Stimulated activated CD4-positive, alpha-beta T cell treated with anti-CD3 and anti-CD28 coated beads, TNF-alpha, amount 100 ng/mL, for 48 hours (primary cell): ENCODE measurements around the gene ACER2.
A peak's percentile ranks its signal among the peaks of the same experiment; 100 is the strongest.
"Not testable (repeated sequence)": the region's sequence is repeated elsewhere in the genome, so short reads cannot be mapped to it uniquely, and the experiment has no call there.

Experiments
- DNase-seq, 3 donors: peaks; one replicate each; pipeline ENCODE4 v3.0.0-alpha.2; 2020; ENCODE audit warnings: low read depth in 3 of 3

Gene ACER2

GRCh38 chr9:19409401-19410194 is 789 bp downstream of the ACER2 start:
- DNase-seq = peak in 1 of 3 donors; percentile 4

DNA sequence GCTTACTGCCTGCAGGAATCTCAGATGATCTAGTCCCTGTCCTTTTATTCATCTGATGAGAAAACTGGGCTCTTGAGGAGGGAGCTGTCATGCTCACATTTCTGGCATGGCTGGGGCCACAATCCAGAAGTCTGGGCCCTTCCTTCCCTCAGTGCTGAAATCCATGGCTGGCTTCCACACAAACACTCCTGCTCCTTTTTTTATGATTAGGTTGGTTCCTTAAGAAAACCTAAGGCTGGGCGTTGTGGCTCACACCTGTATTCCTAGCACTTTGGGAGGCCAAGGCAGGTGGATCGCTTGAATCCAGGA is 1.3 kb downstream of the ACER2 start:
- DNase-seq = no peak

DNA sequence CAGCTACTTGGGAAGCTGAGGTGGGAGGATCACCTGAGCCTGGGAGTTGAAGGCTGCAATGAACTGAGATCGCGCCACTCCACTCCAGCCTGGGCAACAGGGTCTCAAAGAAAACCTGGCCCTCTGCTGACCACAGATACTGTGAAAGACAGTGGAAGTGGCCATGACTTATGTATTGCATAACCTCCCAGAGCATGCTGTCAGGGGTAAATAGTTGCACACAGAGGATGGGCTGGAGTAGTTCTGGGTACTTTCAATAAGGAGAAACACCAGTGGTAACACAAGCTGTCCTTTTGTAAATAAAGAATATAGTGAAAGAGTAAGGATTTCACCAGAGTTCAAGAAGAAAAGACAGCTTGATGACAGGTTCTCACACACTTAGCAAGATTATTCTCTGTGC is 1.8 kb downstream of the ACER2 start:
- DNase-seq = no peak

DNA sequence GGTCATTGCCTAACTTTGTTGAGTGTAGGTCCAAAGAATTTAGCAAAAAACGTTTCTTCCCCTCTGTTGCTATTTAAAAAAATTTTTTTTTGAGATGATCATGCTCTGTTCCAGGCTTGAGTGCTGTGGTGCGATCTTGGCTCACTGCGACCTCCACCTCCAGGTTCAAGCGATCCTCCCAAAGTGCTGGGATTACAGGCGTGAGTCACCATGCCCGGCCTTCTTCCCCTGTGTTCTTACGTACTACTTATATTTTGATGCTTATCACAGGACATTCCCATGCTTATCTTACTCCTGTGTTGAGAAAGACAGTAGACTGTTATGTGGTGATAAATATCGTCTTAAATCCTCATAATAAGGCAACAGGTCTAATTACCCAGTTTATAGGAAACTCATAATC is 2.5 kb downstream of the ACER2 start:
- DNase-seq = no peak

- not testable (repeated sequence) for DNase-seq
Observed at GRCh38 chr9:19413456-19413855, 4.6 kb downstream of the ACER2 start.

GRCh38 chr9:19416143-19416542 is 7.3 kb downstream of the ACER2 start:
- DNase-seq = no peak

DNA sequence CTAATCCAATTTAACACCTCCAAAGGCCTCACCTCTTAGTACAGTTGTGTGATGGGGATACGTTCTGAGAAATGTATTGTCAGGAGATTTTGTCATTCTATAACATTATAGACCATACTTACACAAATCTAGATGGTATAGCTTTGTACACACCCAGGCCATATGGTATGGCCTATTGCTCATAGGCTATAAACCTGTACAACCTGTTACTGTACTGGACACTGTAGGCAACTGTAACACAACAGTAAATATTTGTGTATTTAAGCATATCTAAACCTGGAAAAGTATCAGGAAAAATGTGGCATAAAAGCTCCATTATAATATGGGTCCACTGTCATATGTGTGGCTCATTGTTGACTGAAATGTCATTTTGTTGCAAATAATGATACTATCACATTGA is 12.1 kb downstream of the ACER2 start:
- DNase-seq = no peak

- DNase-seq = no peak
Observed at GRCh38 chr9:19423163-19423562, 14.4 kb downstream of the ACER2 start.

GRCh38 chr9:19424176-19424779 is 15.5 kb downstream of the ACER2 start:
- no peak for DNase-seq

- DNase-seq = no peak
Observed at GRCh38 chr9:19429595-19429994, 20.8 kb downstream of the ACER2 start.

GRCh38 chr9:19430201-19430760 is 21.5 kb downstream of the ACER2 start:
- no peak for DNase-seq

GRCh38 chr9:19431361-19432171 is 22.8 kb downstream of the ACER2 start:
- no peak for DNase-seq

- no peak for DNase-seq
Observed at GRCh38 chr9:19432473-19432872, 23.7 kb downstream of the ACER2 start.

DNA sequence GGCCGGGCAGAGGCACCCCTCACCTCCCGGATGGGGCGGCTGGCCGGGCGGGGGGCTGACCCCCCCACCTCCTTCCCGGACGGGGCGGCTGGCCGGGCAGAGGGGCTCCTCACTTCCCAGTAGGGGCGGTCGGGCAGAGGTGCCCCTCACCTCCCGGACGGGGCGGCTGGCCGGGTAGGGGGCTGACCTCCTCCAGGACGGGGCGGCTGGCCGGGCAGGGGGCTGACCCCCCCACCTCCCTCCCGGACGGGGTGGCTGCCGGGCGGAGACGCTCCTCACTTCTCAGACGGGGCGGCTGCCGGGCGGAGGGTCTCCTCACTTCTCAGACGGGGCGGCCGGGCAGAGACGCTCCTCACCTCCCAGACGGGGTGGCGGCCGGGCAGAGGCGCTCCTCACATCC is 24.9 kb downstream of the ACER2 start:
- not testable (repeated sequence) for DNase-seq

GRCh38 chr9:19440376-19440775 is 31.6 kb downstream of the ACER2 start:
- no peak for DNase-seq

DNA sequence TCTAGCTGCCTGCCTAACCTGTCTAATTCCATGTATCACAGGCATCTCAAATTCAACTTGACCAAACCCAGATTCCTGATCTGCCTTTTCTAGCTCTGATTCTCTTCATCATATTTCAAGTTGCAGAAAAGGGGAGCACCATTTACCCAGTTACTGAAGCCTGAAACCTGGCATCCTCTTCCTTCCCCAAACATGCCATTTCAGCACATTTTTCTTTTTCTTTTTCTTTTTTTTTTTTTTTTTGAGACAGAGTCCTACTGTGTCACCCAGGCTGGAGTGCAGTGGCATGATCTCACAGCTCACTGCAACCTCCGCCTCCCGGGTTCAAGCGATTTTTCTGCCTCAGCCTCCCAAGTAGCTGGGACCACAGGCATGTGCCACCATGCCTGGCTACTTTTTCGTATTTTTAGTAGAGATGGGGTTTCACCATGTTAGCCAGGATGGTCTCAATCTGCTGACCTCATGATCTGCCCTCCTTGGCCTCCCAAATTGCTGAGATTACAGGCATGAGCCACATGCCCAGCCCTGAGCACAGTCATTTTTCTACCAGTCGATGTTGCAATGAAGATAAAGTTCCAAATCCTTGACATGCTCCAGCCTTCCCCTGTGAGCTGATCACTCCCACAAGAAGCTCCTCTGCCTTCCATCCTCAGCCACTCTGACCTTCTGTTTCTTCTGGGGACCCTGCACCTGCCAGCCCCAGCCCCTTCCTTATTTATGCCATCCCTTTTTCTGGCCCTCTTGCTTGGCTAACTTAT is 32.2 kb downstream of the ACER2 start:
- DNase-seq = no peak

GRCh38 chr9:19441730-19442129 is 32.9 kb downstream of the ACER2 start:
- no peak for DNase-seq

DNA sequence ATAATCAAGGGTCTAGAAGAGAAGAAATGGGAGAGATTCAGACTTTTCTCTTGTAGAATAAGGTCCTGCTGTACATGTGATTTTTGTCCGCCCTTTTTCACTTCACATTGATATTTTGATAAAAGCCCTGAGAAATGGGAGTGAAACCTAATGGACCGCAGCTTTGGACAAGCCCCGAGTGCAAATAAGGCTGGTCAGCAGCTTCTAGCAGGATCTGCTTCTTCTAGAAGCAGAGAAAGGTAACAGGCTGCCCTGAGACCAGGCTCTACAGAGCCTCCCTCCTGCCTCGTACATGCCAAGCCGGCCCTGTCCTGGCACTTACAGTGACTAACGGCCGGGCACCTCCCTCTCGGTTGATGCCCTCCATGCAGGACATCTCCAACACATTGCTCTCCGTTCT is 33.4 kb downstream of the ACER2 start:
- DNase-seq = no peak

DNA sequence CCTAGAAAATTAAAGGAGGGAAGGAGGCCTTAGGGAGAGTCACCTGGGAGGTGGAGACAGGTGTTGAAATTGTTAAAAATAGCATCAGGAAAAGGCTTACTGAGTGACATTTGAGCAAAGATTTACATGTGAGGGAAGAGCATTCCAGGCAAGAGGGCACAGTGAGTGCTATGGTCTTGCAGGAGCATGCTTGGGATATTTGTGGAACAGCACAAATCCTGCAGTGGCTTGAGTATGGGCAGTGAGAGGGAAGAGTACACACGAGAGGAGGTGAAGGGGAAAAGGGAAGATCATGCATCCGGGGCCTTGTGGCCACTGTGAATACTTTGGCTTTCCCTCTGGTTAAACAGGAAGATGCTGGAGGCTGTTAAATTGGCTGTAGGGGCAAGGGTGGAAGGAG is 36.6 kb downstream of the ACER2 start:
- DNase-seq = no peak

- DNase-seq = no peak
Observed at GRCh38 chr9:19446361-19446861, 37.6 kb downstream of the ACER2 start.

DNA sequence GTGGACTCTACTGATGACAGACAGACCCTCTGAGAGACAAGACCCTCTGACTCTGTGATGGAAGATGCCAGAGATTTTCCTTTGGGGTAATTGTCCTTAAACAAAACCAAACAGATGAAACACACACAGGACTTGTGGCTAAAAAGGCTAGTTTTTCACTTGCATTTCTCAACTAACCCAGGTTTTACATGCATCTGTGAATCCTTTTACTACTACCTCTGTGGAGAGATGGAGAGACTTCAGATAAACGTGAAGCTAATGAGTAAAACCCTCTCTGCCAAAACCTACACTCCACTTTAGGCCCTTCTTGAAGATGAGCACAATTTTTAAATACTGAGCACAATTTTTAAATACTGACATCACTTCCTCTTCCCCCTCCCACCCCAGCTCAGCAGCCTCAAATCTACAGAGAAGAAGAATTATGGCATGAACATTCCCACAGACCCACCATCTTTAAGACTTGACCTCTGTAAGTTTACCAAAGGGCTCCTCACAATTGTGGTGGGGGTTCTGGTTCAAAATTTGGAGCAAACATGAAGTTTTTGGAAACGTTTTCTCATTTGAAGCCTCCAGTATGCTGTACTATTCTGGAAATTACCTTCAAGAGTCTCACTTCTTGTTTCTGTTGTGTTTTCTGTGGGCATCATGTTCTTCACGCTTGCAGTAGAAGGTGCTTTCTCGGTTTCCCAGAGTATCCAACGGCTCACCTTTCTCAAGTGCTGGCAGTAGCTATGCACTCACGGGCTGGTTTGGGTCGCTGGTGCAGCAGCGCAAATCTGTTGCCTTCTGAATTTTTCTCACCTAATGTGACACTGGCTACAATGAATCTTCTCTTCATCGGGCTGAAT is 42.7 kb downstream of the ACER2 start:
- DNase-seq = no peak
